Measurements from ENCODE around the gene SPX.

SPX gene

GRCh38 chr12:21501258-21502163, 24.6 kb upstream of the SPX start, which contains the start of the genes GOLT1B and RECQL:
Gene GOLT1B, plus strand, starts transcription at chr12:21501789. Its CDS starts 135 bp downstream, at chr12:21501924.
Gene RECQL, minus strand, starts transcription at chr12:21501635. Its CDS starts 2,065 bp downstream, at chr12:21499570.
- Histone ChIP-seq H3K4me3 (ENCODE audit: insufficient read length, low read depth) (peak within 1 kb of the TSS; percentile 90), H3K36me3 (ENCODE audit: insufficient read depth, insufficient read length, low read length) (peaks cover 44% of the 10 kb centered on the region), H3K9ac (ENCODE audit: insufficient read length, low read depth) (peak within 1 kb of the TSS; percentile 91), H3K27me3 (ENCODE audit: insufficient read depth, insufficient read length) (no peaks in the 10 kb centered on the region), H3K9me3 (ENCODE audit: insufficient read depth, low read length) (no peaks in the 10 kb centered on the region), H3K4me1 (ENCODE audit: insufficient read depth, insufficient read length) (no peaks in the 10 kb centered on the region)
- peak; percentile 100 for DNase-seq (ENCODE audit: low read depth, low spot score)
- no peak for TF ChIP-seq SUZ12 (IDR thresholded peaks at IDR 0.05; ENCODE audit: extremely low read depth, insufficient read depth, insufficient read length)
- TF ChIP-seq ZNF274 (IDR thresholded peaks at IDR 0.05; ENCODE audit: low read depth, low read length): no peak
- TF ChIP-seq YY1 (IDR thresholded peaks at IDR 0.05; ENCODE audit: insufficient read depth, insufficient read length): no peak

DNA sequence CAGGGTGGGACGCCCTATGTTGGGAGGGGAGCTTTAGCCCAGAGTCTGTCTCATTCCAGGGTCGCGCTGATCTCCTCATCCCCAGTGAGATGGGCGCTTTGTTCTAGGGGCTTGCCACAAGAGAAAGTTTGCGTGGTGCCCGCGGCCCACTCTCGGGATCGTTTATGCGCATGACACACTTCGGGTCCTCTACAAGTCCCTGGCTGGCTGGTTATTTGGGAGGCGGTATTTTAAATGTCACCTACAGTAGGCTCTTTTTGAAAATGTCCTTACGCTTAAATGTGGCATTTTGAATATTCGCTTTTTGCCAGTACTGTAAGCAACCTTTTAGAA, 24.0 kb upstream of the SPX start:
- TF ChIP-seq SUZ12 (IDR thresholded peaks at IDR 0.05; ENCODE audit: extremely low read depth, insufficient read depth, insufficient read length) (no peak), YY1 (IDR thresholded peaks at IDR 0.05; ENCODE audit: insufficient read depth, insufficient read length) (no peak)
- Histone ChIP-seq H3K9ac (ENCODE audit: insufficient read length, low read depth) (peak overlapping the region; percentile 91), H3K36me3 (ENCODE audit: insufficient read depth, insufficient read length, low read length) (peaks cover 42% of the 10 kb centered on the region), H3K27me3 (ENCODE audit: insufficient read depth, insufficient read length) (no peaks in the 10 kb centered on the region), H3K4me1 (ENCODE audit: insufficient read depth, insufficient read length) (no peaks in the 10 kb centered on the region), H3K4me3 (ENCODE audit: insufficient read length, low read depth) (peak overlapping the region; percentile 90), H3K9me3 (ENCODE audit: insufficient read depth, low read length) (no peaks in the 10 kb centered on the region)
- no peak for DNase-seq (ENCODE audit: low read depth, low spot score)

DNA sequence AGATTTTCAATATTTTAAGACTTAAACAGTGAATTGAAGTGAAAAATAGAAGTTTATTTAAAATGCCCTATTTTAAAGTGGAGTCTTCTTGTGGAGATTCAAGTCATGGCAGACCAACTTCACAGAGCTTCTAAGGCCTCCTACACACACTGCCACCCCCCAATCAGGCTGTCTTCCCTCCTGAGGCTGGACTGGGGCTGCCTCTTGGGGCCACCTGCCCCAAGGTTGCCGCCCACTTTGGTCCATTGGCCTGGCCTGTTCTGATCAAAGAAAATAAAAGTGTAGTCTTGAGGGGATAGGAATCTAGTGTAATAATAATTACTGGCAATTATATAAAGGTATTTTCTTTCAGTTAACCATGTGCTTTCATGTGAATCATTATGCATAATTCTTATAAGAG, 23.2 kb upstream of the SPX start:
- no peaks in the 10 kb centered on the region for H3K4me1 ChIP-seq (ENCODE audit: insufficient read depth, insufficient read length)

DNA sequence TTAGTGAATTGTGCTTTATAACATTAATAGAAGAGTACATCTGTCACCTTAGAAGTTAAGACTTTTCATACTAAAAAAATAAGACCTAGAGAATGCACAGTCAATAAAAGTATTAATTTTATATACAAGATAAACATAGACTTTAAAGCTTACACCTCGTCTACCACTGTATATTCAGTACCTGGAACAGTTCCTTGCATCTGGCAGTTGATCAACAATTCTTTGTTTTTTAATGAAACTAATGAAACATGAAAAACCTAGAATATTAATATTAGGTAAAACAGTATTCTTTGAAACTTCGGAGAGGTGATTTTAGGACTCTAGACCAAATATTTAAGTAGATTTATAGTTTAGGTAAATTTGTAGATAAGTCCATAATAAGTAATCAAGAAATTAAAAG, 20.2 kb upstream of the SPX start:
- DNase-seq (ENCODE audit: low read depth, low spot score): no peak
- H3K36me3 ChIP-seq (ENCODE audit: insufficient read depth, insufficient read length, low read length): peaks cover 54% of the 10 kb centered on the region
- H3K9me3 ChIP-seq (ENCODE audit: insufficient read depth, low read length): no peaks in the 10 kb centered on the region
- H3K9ac ChIP-seq (ENCODE audit: insufficient read length, low read depth): no peak overlapping the region
- H3K4me3 ChIP-seq (ENCODE audit: insufficient read length, low read depth): no peak overlapping the region
- H3K27me3 ChIP-seq (ENCODE audit: insufficient read depth, insufficient read length): no peaks in the 10 kb centered on the region
- no peaks in the 10 kb centered on the region for H3K4me1 ChIP-seq (ENCODE audit: insufficient read depth, insufficient read length)
- no peak for TF ChIP-seq ZNF274 (IDR thresholded peaks at IDR 0.05; ENCODE audit: low read depth, low read length)
- no peak for TF ChIP-seq YY1 (IDR thresholded peaks at IDR 0.05; ENCODE audit: insufficient read depth, insufficient read length)
- TF ChIP-seq SUZ12 (IDR thresholded peaks at IDR 0.05; ENCODE audit: extremely low read depth, insufficient read depth, insufficient read length): no peak

More for the DNA sequence above, 23.2 kb upstream of the SPX start:
- Histone ChIP-seq H3K36me3 (ENCODE audit: insufficient read depth, insufficient read length, low read length) (peaks cover 42% of the 10 kb centered on the region), H3K9me3 (ENCODE audit: insufficient read depth, low read length) (no peaks in the 10 kb centered on the region), H3K27me3 (ENCODE audit: insufficient read depth, insufficient read length) (no peaks in the 10 kb centered on the region), H3K4me3 (ENCODE audit: insufficient read length, low read depth) (peak overlapping the region; percentile 90), H3K9ac (ENCODE audit: insufficient read length, low read depth) (peak overlapping the region; percentile 91)
- TF ChIP-seq SUZ12 (IDR thresholded peaks at IDR 0.05; ENCODE audit: extremely low read depth, insufficient read depth, insufficient read length) (no peak), YY1 (IDR thresholded peaks at IDR 0.05; ENCODE audit: insufficient read depth, insufficient read length) (no peak), ZNF274 (IDR thresholded peaks at IDR 0.05; ENCODE audit: low read depth, low read length) (no peak)
- DNase-seq (ENCODE audit: low read depth, low spot score): no peak

GRCh38 chr12:21507849-21508248, 18.2 kb upstream of the SPX start:
- H3K9ac ChIP-seq (ENCODE audit: insufficient read length, low read depth): no peak overlapping the region
- H3K36me3 ChIP-seq (ENCODE audit: insufficient read depth, insufficient read length, low read length): peaks cover 72% of the 10 kb centered on the region
- no peaks in the 10 kb centered on the region for H3K4me1 ChIP-seq (ENCODE audit: insufficient read depth, insufficient read length)
- DNase-seq (ENCODE audit: low read depth, low spot score): no peak
- TF ChIP-seq SUZ12 (IDR thresholded peaks at IDR 0.05; ENCODE audit: extremely low read depth, insufficient read depth, insufficient read length) (no peak), YY1 (IDR thresholded peaks at IDR 0.05; ENCODE audit: insufficient read depth, insufficient read length) (no peak), ZNF274 (IDR thresholded peaks at IDR 0.05; ENCODE audit: low read depth, low read length) (no peak)
- H3K27me3 ChIP-seq (ENCODE audit: insufficient read depth, insufficient read length): no peaks in the 10 kb centered on the region
- no peaks in the 10 kb centered on the region for H3K9me3 ChIP-seq (ENCODE audit: insufficient read depth, low read length)
- no peak overlapping the region for H3K4me3 ChIP-seq (ENCODE audit: insufficient read length, low read depth)

GRCh38 chr12:21509768-21510167, 16.3 kb upstream of the SPX start:
- Histone ChIP-seq H3K4me1 (ENCODE audit: insufficient read depth, insufficient read length) (no peaks in the 10 kb centered on the region), H3K9me3 (ENCODE audit: insufficient read depth, low read length) (no peaks in the 10 kb centered on the region), H3K9ac (ENCODE audit: insufficient read length, low read depth) (no peak overlapping the region), H3K27me3 (ENCODE audit: insufficient read depth, insufficient read length) (no peaks in the 10 kb centered on the region), H3K36me3 (ENCODE audit: insufficient read depth, insufficient read length, low read length) (peaks cover 80% of the 10 kb centered on the region), H3K4me3 (ENCODE audit: insufficient read length, low read depth) (no peak overlapping the region)
- DNase-seq (ENCODE audit: low read depth, low spot score): no peak
- TF ChIP-seq SUZ12 (IDR thresholded peaks at IDR 0.05; ENCODE audit: extremely low read depth, insufficient read depth, insufficient read length) (no peak), ZNF274 (IDR thresholded peaks at IDR 0.05; ENCODE audit: low read depth, low read length) (no peak), YY1 (IDR thresholded peaks at IDR 0.05; ENCODE audit: insufficient read depth, insufficient read length) (no peak)

DNA sequence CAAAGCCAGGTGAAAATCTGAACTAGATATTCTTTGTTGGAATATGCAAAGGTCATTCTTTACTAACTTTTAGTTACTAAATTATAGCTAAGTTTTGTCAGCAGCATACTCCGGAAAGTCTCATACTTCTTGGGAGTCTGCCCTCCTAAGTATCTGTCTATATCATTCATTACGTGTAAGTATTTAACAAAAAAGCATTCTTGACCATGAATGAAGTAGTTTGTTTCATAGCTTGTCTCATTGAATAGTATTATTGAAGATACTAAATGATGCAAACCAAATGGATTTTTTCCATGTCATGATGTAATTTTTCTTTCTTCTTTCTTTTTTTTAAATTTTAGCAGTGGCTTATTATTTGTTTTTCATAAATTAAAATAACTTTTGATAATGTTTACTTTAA, 9.8 kb upstream of the SPX start:
- Histone ChIP-seq H3K27me3 (ENCODE audit: insufficient read depth, insufficient read length) (no peaks in the 10 kb centered on the region), H3K9me3 (ENCODE audit: insufficient read depth, low read length) (no peaks in the 10 kb centered on the region), H3K4me1 (ENCODE audit: insufficient read depth, insufficient read length) (no peaks in the 10 kb centered on the region), H3K36me3 (ENCODE audit: insufficient read depth, insufficient read length, low read length) (peaks cover 65% of the 10 kb centered on the region), H3K4me3 (ENCODE audit: insufficient read length, low read depth) (no peak overlapping the region), H3K9ac (ENCODE audit: insufficient read length, low read depth) (no peak overlapping the region)
- no peak for TF ChIP-seq YY1 (IDR thresholded peaks at IDR 0.05; ENCODE audit: insufficient read depth, insufficient read length)
- no peak for TF ChIP-seq ZNF274 (IDR thresholded peaks at IDR 0.05; ENCODE audit: low read depth, low read length)
- TF ChIP-seq SUZ12 (IDR thresholded peaks at IDR 0.05; ENCODE audit: extremely low read depth, insufficient read depth, insufficient read length): no peak
- no peak for DNase-seq (ENCODE audit: low read depth, low spot score)
